ENCODE measurements around the gene SDHAF2.
A peak's percentile ranks its signal among the peaks of the same experiment; 100 is the strongest.
"Not testable (repeated sequence)": the region's sequence is repeated elsewhere in the genome, so short reads cannot be mapped to it uniquely, and the experiment has no call there.

The SDHAF2 gene

GRCh38 chr11:61477126-61477525 lies 47.2 kb downstream of the SDHAF2 start:
- no peak overlapping the region for H3K4me3 ChIP-seq (ENCODE audit: low read depth, low read length)
- DNase-seq (ENCODE audit: low read depth, low spot score) = no peak
- no peak for TF ChIP-seq CTCF (IDR thresholded peaks at IDR 0.05; ENCODE audit: low read depth, low read length)
- in situ Hi-C loops (cut with HindIII; ENCODE audit: low sequenced_read_pairs) = no loop called here

GRCh38 chr11:61477727-61478148 lies 47.8 kb downstream of the SDHAF2 start:
- in situ Hi-C loops (cut with HindIII; ENCODE audit: low sequenced_read_pairs) = no loop called here
- TF ChIP-seq CTCF (IDR thresholded peaks at IDR 0.05; ENCODE audit: low read depth, low read length) = peak; percentile 92
- DNase-seq (ENCODE audit: low read depth, low spot score) = no peak
- no peak overlapping the region for H3K4me3 ChIP-seq (ENCODE audit: low read depth, low read length)

DNA sequence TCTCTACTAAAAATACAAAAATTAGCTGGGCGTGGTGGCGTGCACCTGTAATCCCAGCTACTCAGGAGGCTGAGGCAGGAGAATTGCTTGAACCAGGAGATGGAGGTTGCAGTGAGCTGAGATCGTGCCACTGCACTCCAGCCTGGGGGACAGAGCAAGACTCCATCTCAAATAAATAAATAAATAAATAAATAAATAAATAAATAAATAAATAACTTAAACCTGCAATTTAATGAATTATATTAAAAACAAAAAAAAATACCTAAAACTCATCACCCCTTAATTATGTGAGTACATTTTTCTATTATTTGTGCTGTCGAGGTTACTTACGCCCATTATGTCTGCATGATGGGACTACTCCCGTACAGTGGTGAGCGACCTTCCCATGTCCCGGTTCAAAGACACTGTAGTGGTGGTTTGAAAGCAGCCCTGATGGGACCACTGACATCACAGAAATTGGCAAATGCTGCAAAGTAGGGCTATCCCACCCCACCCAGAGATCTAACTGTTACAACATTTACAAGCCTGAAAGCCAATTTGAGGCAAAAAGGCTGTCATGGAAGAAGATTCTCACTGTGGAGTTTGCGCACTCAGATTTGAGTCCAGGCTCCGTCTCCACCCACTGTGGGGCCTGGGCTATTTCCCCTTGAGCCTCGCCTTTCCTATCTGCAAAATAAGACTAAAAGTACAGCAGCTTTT lies 49.6 kb downstream of the SDHAF2 start:
- H3K4me3 ChIP-seq (ENCODE audit: low read depth, low read length); DNase-seq (ENCODE audit: low read depth, low spot score); in situ Hi-C loops (cut with HindIII; ENCODE audit: low sequenced_read_pairs): not testable (repeated sequence)

DNA sequence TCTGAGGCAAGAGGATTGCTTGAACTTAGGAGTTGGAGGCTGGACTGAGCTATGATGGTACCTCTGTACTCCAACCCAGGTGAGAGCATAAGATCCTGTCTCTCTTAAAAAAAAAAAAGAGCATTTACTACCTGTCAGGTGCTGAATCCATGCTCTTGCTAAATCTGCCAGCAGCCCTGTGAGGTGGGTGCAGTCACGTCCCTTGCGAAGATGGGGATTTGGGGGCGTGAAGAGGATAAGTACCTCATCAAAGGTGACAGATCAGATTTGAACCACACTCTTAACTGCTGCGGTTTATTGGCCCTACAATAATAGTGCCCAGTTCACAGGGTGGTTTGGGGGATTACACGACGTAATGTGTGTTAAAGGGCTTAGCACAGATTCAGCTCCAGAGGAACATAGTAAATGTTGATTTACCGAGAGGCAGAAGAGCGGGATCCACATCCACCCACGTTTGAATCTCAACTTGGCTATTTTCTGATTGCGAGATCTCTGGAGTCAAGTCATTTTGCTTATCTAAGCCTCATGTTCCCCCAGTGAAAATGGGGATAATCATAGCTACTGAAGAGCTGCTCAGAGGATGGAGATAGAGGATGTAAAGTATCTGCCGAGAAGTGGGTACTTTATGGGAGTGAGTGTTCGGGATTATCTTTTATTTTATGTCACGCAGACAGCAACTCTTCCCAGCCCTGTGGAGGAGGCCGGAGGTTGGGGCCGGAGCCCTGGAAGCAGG lies 50.5 kb downstream of the SDHAF2 start:
- in situ Hi-C loops (cut with HindIII; ENCODE audit: low sequenced_read_pairs) = no loop called here

GRCh38 chr11:61480994-61481335 lies 51.0 kb downstream of the SDHAF2 start:
- no peak for DNase-seq (ENCODE audit: low read depth, low spot score)
- no peak for TF ChIP-seq CTCF (IDR thresholded peaks at IDR 0.05; ENCODE audit: low read depth, low read length)
- in situ Hi-C loops (cut with HindIII; ENCODE audit: low sequenced_read_pairs) = no loop called here
- H3K4me3 ChIP-seq (ENCODE audit: low read depth, low read length) = no peak overlapping the region

More for the DNA sequence above, 50.5 kb downstream of the SDHAF2 start:
- no peak for TF ChIP-seq CTCF (IDR thresholded peaks at IDR 0.05; ENCODE audit: low read depth, low read length)
- H3K4me3 ChIP-seq (ENCODE audit: low read depth, low read length) = no peak overlapping the region
- no peak for DNase-seq (ENCODE audit: low read depth, low spot score)

DNA sequence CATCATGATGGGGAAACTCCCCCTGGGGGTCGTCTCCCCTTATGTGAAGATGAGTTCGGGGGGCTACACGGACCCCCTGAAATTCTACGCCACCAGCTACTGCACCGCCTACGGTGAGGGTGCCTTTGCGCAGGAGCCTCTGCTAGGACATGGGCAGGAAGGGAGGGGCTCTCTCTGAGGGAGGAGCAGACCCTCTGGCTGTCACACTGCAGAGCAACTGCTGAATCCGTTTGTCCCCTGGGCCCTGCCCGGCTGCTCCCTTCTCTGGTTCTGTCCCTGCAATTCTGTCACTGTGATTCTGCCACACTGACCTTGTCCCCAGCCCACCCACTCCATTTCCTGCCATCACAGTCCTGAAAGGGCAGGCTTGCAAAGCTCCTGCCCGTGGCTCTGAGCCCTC lies 51.9 kb downstream of the SDHAF2 start:
- H3K4me3 ChIP-seq (ENCODE audit: low read depth, low read length) = no peak overlapping the region
- DNase-seq (ENCODE audit: low read depth, low spot score) = no peak
- in situ Hi-C loops (cut with HindIII; ENCODE audit: low sequenced_read_pairs) = no loop called here
- no peak for TF ChIP-seq CTCF (IDR thresholded peaks at IDR 0.05; ENCODE audit: low read depth, low read length)

- H3K4me3 ChIP-seq (ENCODE audit: low read depth, low read length) = no peak overlapping the region
- peak; percentile 65 for TF ChIP-seq CTCF (IDR thresholded peaks at IDR 0.05; ENCODE audit: low read depth, low read length)
- in situ Hi-C loops (cut with HindIII; ENCODE audit: low sequenced_read_pairs) = no loop called here
- no peak for DNase-seq (ENCODE audit: low read depth, low spot score)
These were observed 52.6 kb downstream of the SDHAF2 start for GRCh38 chr11:61482513-61482912.

Measured in astrocyte of the spinal cord (primary cell).